OCI-LY1 (cell line): Measurements from ENCODE around the gene TCF7.

Source experiments
- CTCF ChIP-seq: fragments of 200-600 bp; sonication (generic), shearing (Covaris generic); IDR thresholded peaks from 2 replicates; pipeline ENCODE4 v1.5.1; 2017; ENCODE audit warnings: mild to moderate bottlenecking, antibody characterized with exemption, low read length, moderate library complexity, mixed read lengths
- EZH2 ChIP-seq: fragments of 200-600 bp; sonication (generic), shearing (Covaris generic); IDR thresholded peaks from 2 replicates; pipeline ENCODE4 v1.8.0; 2017; ENCODE audit warnings: borderline replicate concordance, mixed run types, mild to moderate bottlenecking, antibody characterized with exemption, low read length, moderate library complexity, mixed read lengths

GRCh38 chr5:134175921-134176510 lies 61.5 kb downstream of the TCF7 start:
- TF ChIP-seq CTCF: no peak
- no peak for TF ChIP-seq EZH2
